ENCODE measurements around the gene KIF6.

KIF6 gene

DNA sequence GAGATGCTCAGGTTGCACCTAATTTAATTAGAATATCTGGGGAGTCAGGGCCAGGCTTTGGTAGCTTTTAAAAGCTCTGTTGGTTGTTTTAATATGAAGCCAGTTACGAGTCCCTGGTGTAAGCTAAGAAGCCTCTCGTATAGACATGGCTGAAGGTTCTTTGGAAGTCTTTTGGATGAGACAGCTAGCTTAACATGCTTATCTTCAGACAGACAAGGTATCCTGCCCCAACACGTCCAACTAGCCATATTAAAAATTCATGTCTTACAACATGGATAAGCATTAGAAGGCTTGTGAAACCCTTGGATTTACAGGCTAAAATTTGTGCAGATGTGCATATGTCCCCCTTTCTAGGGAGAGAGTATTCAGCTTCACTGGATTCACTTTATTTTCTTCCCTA is 297.1 kb downstream of the KIF6 start:
- no peak for DNase-seq (ENCODE audit: low read depth in 2 of 2)
- no peak for TF ChIP-seq CTCF (IDR thresholded peaks at IDR 0.05; ENCODE audit: low read depth, low read length)
- H3K4me3 ChIP-seq (replicated peaks in 1 of 2; ENCODE audit: low read depth in 2 of 2, low read length in 2 of 2), result no peak overlapping the region

- no peak overlapping the region for H3K4me3 ChIP-seq (replicated peaks in 1 of 2; ENCODE audit: low read depth in 2 of 2, low read length in 2 of 2)
- no peak for TF ChIP-seq CTCF (IDR thresholded peaks at IDR 0.05; ENCODE audit: low read depth, low read length)
- peak; percentile 91 to 93 for DNase-seq (ENCODE audit: low read depth in 2 of 2)
Observed at GRCh38 chr6:39426073-39426456, 299.1 kb downstream of the KIF6 start.

GRCh38 chr6:39425346-39426072 is 299.7 kb downstream of the KIF6 start:
- H3K4me3 ChIP-seq (replicated peaks in 1 of 2; ENCODE audit: low read depth in 2 of 2, low read length in 2 of 2), result no peak overlapping the region
- no peak for TF ChIP-seq CTCF (IDR thresholded peaks at IDR 0.05; ENCODE audit: low read depth, low read length)
- DNase-seq (ENCODE audit: low read depth in 2 of 2), result peak; percentile 15 to 42

- TF ChIP-seq CTCF (IDR thresholded peaks at IDR 0.05; ENCODE audit: low read depth, low read length), result no peak
- H3K4me3 ChIP-seq (replicated peaks in 1 of 2; ENCODE audit: low read depth in 2 of 2, low read length in 2 of 2), result no peak overlapping the region
- no peak for DNase-seq (ENCODE audit: low read depth in 2 of 2)
Observed at GRCh38 chr6:39424831-39425230, 300.4 kb downstream of the KIF6 start.

DNA sequence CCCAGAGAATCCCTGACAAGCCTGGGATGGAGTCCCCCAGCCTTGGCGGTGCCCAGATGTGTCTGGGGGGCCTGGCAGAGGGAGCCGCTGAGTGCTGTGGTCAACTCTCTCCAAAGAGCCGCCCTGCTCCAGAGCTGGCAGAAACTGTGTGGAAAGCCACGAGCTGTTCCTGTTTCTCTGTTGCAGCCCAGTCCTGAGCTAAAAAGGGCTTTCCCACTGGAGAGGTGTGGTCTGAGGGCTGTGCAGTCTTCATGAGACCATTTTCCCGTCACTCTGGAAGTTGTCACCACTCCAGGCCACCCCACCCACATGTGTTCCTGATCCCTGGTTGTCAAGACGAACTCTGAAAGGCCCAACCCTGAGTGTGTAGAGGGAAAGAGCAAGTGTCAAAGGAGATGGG is 303.0 kb downstream of the KIF6 start:
- TF ChIP-seq CTCF (IDR thresholded peaks at IDR 0.05; ENCODE audit: low read depth, low read length), result no peak
- peak in 1 of 2 donors; percentile 15 for DNase-seq (ENCODE audit: low read depth in 2 of 2)
- no peak overlapping the region for H3K4me3 ChIP-seq (replicated peaks in 1 of 2; ENCODE audit: low read depth in 2 of 2, low read length in 2 of 2)

DNA sequence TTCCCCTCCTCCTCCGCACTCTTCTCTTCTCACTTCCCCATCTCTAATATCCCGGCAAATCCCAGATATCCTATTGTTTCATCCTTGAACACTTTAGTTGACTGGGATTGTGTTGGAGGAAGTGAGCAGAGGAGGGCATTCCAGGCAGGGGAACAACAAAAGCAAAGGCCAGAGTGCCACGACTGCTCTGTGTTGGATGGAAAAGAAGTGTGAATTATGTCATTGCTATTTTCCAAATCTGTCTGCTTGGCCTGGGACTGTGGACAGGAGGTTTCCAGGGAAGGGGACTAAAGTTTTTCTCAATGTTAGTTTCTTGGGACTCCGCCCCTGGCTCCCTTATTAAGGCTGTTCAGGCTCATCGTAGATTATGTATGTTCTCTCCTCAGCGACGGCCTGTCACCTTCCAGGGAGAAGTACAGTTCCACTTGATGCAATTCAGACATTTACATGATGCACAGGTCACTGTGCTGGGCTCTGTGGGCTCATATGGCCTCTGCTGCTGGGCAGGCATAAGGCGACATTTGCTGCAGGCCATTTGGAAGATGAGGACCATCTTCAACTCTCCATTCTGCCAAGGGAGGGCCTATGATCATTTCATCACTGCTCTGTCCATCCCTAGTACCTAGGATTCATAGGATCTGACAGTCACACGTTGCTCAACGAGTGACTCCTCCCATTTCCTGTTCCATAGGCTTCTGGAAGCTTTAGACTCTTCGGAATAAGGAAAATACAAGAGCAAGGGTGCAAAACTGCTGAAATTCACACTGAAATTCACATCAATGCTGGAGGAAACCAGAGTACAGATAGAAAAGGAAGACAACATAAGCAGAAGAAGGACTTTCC is 303.6 kb downstream of the KIF6 start:
- H3K4me3 ChIP-seq (replicated peaks in 1 of 2; ENCODE audit: low read depth in 2 of 2, low read length in 2 of 2), result no peak overlapping the region
- no peak for TF ChIP-seq CTCF (IDR thresholded peaks at IDR 0.05; ENCODE audit: low read depth, low read length)
- DNase-seq (ENCODE audit: low read depth in 2 of 2), result peak in 1 of 2 donors; percentile 25

Data from cardiac fibroblast (primary cell).